T-helper 17 cell (primary cell): Measurements from ENCODE around the gene NEU3. TPM values are rescaled to one million over a fixed set of nuclear protein-coding genes. Genes with fewer than 3 reads are reported as not detected.
"Not testable (repeated sequence)": the region's sequence is repeated elsewhere in the genome, so short reads cannot be mapped to it uniquely, and the experiment has no call there.

Experiments used
- ATAC-seq: fragments of 150-1000 bp; cut with Tn5 transposase; 2 replicates; pipeline ENCODE4 v1.10.0; 2021; ENCODE audit warnings: mild to moderate bottlenecking, moderate library complexity
- DNase-seq, 3 donors: peaks; one replicate each; pipeline versions ENCODE4 v3.0.0 to v3.0.0-alpha.2; 2020 to 2021
- H3K9me3 ChIP-seq: one replicate; pipeline ENCODE4 v1.7.0; 2013; ENCODE audit warnings: low read length, mild to moderate bottlenecking; ENCODE audit not compliant: control insufficient read depth, poor library complexity, severe bottlenecking
- H3K27ac Mint-ChIP-seq: one replicate; pipeline ENCODE4 v1.8.0; 2022; ENCODE audit warnings: mild to moderate bottlenecking, moderate library complexity, mixed read lengths
- H3K27me3 Mint-ChIP-seq: one replicate; pipeline ENCODE4 v1.8.0; 2022; ENCODE audit warnings: mixed read lengths
- H3K36me3 Mint-ChIP-seq: one replicate; pipeline ENCODE4 v1.8.0; 2022; ENCODE audit warnings: low read depth, mixed read lengths
- H3K4me1 Mint-ChIP-seq: one replicate; pipeline ENCODE4 v1.8.0; 2022; ENCODE audit warnings: mild to moderate bottlenecking, mixed read lengths
- H3K4me3 Mint-ChIP-seq: one replicate; pipeline ENCODE4 v1.8.0; 2022; ENCODE audit warnings: mild to moderate bottlenecking, moderate library complexity, mixed read lengths
- total RNA-seq, 4 donors: library from RNA in 2 of 4; stranded (reverse) in 2 of 4; gene quantifications; one replicate each; pipeline ENCODE4 v1.2.3 and lab custom pipeline; 2022 to 2026

Gene NEU3
- total RNA-seq, 2 donors from 2014 or later = 10.7 to 11.3 TPM

- H3K27ac Mint-ChIP-seq, DNase-seq, H3K4me1 Mint-ChIP-seq, H3K36me3 Mint-ChIP-seq, H3K9me3 ChIP-seq, H3K4me3 Mint-ChIP-seq, H3K27me3 Mint-ChIP-seq, ATAC-seq: not testable (repeated sequence)
Observed at GRCh38 chr11:75041821-75042220, 53.1 kb downstream of the NEU3 start.

GRCh38 chr11:75044381-75045170, 55.8 kb downstream of the NEU3 start:
- H3K4me3 Mint-ChIP-seq, H3K4me1 Mint-ChIP-seq, DNase-seq, H3K9me3 ChIP-seq, H3K27ac Mint-ChIP-seq, H3K36me3 Mint-ChIP-seq, H3K27me3 Mint-ChIP-seq, ATAC-seq: not testable (repeated sequence)

GRCh38 chr11:75046668-75047067, 57.9 kb downstream of the NEU3 start:
- not testable (repeated sequence) for H3K36me3 Mint-ChIP-seq, H3K27me3 Mint-ChIP-seq, ATAC-seq, DNase-seq, H3K9me3 ChIP-seq, H3K4me3 Mint-ChIP-seq, H3K4me1 Mint-ChIP-seq, H3K27ac Mint-ChIP-seq

- Mint-ChIP-seq H3K27me3 (no peaks in the 10 kb centered on the region), H3K36me3 (no peaks in the 10 kb centered on the region), H3K27ac (no peak overlapping the region), H3K4me1 (peaks cover 2% of the 10 kb centered on the region), H3K4me3 (no peak overlapping the region)
- H3K9me3 ChIP-seq = no peaks in the 10 kb centered on the region
- DNase-seq (no peak), ATAC-seq (no peak)
Observed at GRCh38 chr11:75047191-75047590, 58.5 kb downstream of the NEU3 start.

GRCh38 chr11:75049501-75050266, 61.0 kb downstream of the NEU3 start:
- not testable (repeated sequence) for DNase-seq, ATAC-seq, H3K4me1 Mint-ChIP-seq, H3K36me3 Mint-ChIP-seq, H3K27me3 Mint-ChIP-seq, H3K27ac Mint-ChIP-seq, H3K4me3 Mint-ChIP-seq, H3K9me3 ChIP-seq

GRCh38 chr11:75050516-75050915, 61.8 kb downstream of the NEU3 start:
- H3K4me1 Mint-ChIP-seq = peaks cover 2% of the 10 kb centered on the region
- no peaks in the 10 kb centered on the region for H3K9me3 ChIP-seq
- DNase-seq = no peak
- H3K27ac Mint-ChIP-seq = no peak overlapping the region
- H3K36me3 Mint-ChIP-seq = no peaks in the 10 kb centered on the region
- H3K4me3 Mint-ChIP-seq = no peak overlapping the region
- H3K27me3 Mint-ChIP-seq = peaks cover 5% of the 10 kb centered on the region
- ATAC-seq = no peak

GRCh38 chr11:75051043-75051442, 62.3 kb downstream of the NEU3 start:
- ATAC-seq = no peak
- H3K27ac Mint-ChIP-seq = no peak overlapping the region
- H3K36me3 Mint-ChIP-seq = no peaks in the 10 kb centered on the region
- H3K9me3 ChIP-seq = no peaks in the 10 kb centered on the region
- H3K4me1 Mint-ChIP-seq = peaks cover 2% of the 10 kb centered on the region
- no peak overlapping the region for H3K4me3 Mint-ChIP-seq
- H3K27me3 Mint-ChIP-seq = peaks cover 5% of the 10 kb centered on the region
- no peak for DNase-seq

GRCh38 chr11:75052457-75052856, 63.7 kb downstream of the NEU3 start:
- no peaks in the 10 kb centered on the region for H3K9me3 ChIP-seq
- H3K36me3 Mint-ChIP-seq = no peaks in the 10 kb centered on the region
- ATAC-seq (no peak), DNase-seq (no peak)
- no peak overlapping the region for H3K27ac Mint-ChIP-seq
- H3K27me3 Mint-ChIP-seq = peaks cover 5% of the 10 kb centered on the region
- H3K4me1 Mint-ChIP-seq = peaks cover 2% of the 10 kb centered on the region
- H3K4me3 Mint-ChIP-seq = no peak overlapping the region

GRCh38 chr11:75055511-75055910, 66.8 kb downstream of the NEU3 start:
- H3K4me3 Mint-ChIP-seq = no peak overlapping the region
- ATAC-seq = no peak

GRCh38 chr11:75056814-75057213, 68.1 kb downstream of the NEU3 start:
- Mint-ChIP-seq H3K27ac (no peak overlapping the region), H3K4me3 (no peak overlapping the region), H3K4me1 (no peaks in the 10 kb centered on the region), H3K27me3 (peaks cover 22% of the 10 kb centered on the region), H3K36me3 (no peaks in the 10 kb centered on the region)
- ATAC-seq = no peak
- H3K9me3 ChIP-seq = no peaks in the 10 kb centered on the region
- no peak for DNase-seq

More at GRCh38 chr11:75055511-75055910, 66.8 kb downstream of the NEU3 start:
- no peak overlapping the region for H3K27ac Mint-ChIP-seq
- H3K4me1 Mint-ChIP-seq = no peaks in the 10 kb centered on the region
- DNase-seq = no peak
- H3K27me3 Mint-ChIP-seq = peaks cover 22% of the 10 kb centered on the region
- H3K36me3 Mint-ChIP-seq = no peaks in the 10 kb centered on the region
- H3K9me3 ChIP-seq = no peaks in the 10 kb centered on the region

- H3K9me3 ChIP-seq = no peaks in the 10 kb centered on the region
- peaks cover 22% of the 10 kb centered on the region for H3K27me3 Mint-ChIP-seq
- no peak overlapping the region for H3K27ac Mint-ChIP-seq
- H3K36me3 Mint-ChIP-seq = no peaks in the 10 kb centered on the region
- ATAC-seq = no peak
- H3K4me3 Mint-ChIP-seq = no peak overlapping the region
- no peaks in the 10 kb centered on the region for H3K4me1 Mint-ChIP-seq
- no peak for DNase-seq
Observed at GRCh38 chr11:75059299-75059698, 70.6 kb downstream of the NEU3 start.

- no peaks in the 10 kb centered on the region for H3K4me1 Mint-ChIP-seq
- H3K27me3 Mint-ChIP-seq = peaks cover 29% of the 10 kb centered on the region
- no peak overlapping the region for H3K27ac Mint-ChIP-seq
- ATAC-seq (no peak), DNase-seq (no peak)
- no peak overlapping the region for H3K4me3 Mint-ChIP-seq
- H3K9me3 ChIP-seq = no peaks in the 10 kb centered on the region
- no peaks in the 10 kb centered on the region for H3K36me3 Mint-ChIP-seq
Observed at GRCh38 chr11:75063741-75064314, 75.1 kb downstream of the NEU3 start.

- DNase-seq = no peak
- H3K36me3 Mint-ChIP-seq = peaks cover under 1% of the 10 kb centered on the region
- H3K4me3 Mint-ChIP-seq = no peak overlapping the region
- H3K9me3 ChIP-seq = no peaks in the 10 kb centered on the region
- no peak for ATAC-seq
- no peaks in the 10 kb centered on the region for H3K4me1 Mint-ChIP-seq
- peaks cover 40% of the 10 kb centered on the region for H3K27me3 Mint-ChIP-seq
- H3K27ac Mint-ChIP-seq = no peak overlapping the region
Observed at GRCh38 chr11:75066061-75066460, 77.3 kb downstream of the NEU3 start.
